HepG2 (cell line): ENCODE measurements around the gene PARP2. TPM values are rescaled to one million over a fixed set of nuclear protein-coding genes. Genes with fewer than 3 reads are reported as not detected.

ENCODE experiments used
- EZH2 ChIP-seq: conservative IDR thresholded peaks from 2 replicates; pipeline ENCODE4 v1.6.1; 2012; ENCODE audit warnings: mild to moderate bottlenecking, low read depth, low read length, moderate library complexity
- HOXA3 ChIP-seq: sonication (generic); formaldehyde crosslinking; IDR thresholded peaks from 2 replicates; pipeline ENCODE4 v1.5.0; 2020; ENCODE audit warnings: missing genetic modification reagents
- MLLT10 ChIP-seq: sonication (generic); formaldehyde crosslinking; IDR thresholded peaks from 2 replicates; pipeline ENCODE4 v1.4.0; 2020; ENCODE audit warnings: missing genetic modification reagents
- NAIF1 ChIP-seq: sonication (generic); formaldehyde crosslinking; IDR thresholded peaks from 2 replicates; pipeline ENCODE4 v1.5.0; 2020; ENCODE audit warnings: mild to moderate bottlenecking, missing genetic modification reagents, borderline replicate concordance
- PREB ChIP-seq: sonication (generic); formaldehyde crosslinking; IDR thresholded peaks from 2 replicates; pipeline ENCODE4 v1.4.0; 2020; ENCODE audit warnings: missing genetic modification reagents
- ZBTB26 ChIP-seq: IDR thresholded peaks from 2 replicates; pipeline ENCODE4 v1.6.1; 2016; ENCODE audit warnings: missing compliant biosample characterization, missing genetic modification reagents, borderline replicate concordance
- ZNF501 ChIP-seq: sonication (generic); formaldehyde crosslinking; IDR thresholded peaks from 2 replicates; pipeline ENCODE4 v1.5.1; 2020; ENCODE audit warnings: mild to moderate bottlenecking, moderate library complexity, missing genetic modification reagents
- ZNF616 ChIP-seq: sonication (generic); formaldehyde crosslinking; IDR thresholded peaks from 2 replicates; pipeline ENCODE4 v1.5.0; 2020; ENCODE audit warnings: low read depth, mild to moderate bottlenecking, missing genetic modification reagents
- ZNF678 ChIP-seq: sonication (generic); formaldehyde crosslinking; IDR thresholded peaks from 2 replicates; pipeline ENCODE4 v1.4.0; 2020; ENCODE audit warnings: mild to moderate bottlenecking, missing genetic modification reagents
- ZNF747 ChIP-seq: sonication (generic); formaldehyde crosslinking; IDR thresholded peaks from 2 replicates; pipeline ENCODE4 v1.8.1; 2023; ENCODE audit warnings: missing genetic modification reagents, mild to moderate bottlenecking, borderline replicate concordance
- polyA plus RNA-seq, 8 experiments: library from polyadenylated mRNA; depleted of rRNA in 3 of 8; stranded (reverse) in 7 of 8; unstranded in 1 of 8; fragments of >200 nt; fragmentation: Illumina TruSeq in 4 of 8; extraction: Trizol in 4 of 8; gene quantifications; 2 replicates each; pipeline versions ENCODE4 v1.2.1 to v1.2.3, GENCODE V29; 2011 to 2016; ENCODE audit warnings: low read depth in 4 of 8, missing spikeins in 1 of 8, mixed read lengths in 1 of 8; ENCODE audit not compliant: insufficient read depth in 1 of 8
- total RNA-seq, 5 experiments: library from RNA; depleted of rRNA; stranded (reverse); fragments of >200 nt; fragmentation: Illumina TruSeq; extraction: Trizol; gene quantifications; 2 replicates each; pipeline ENCODE4 v1.2.3, GENCODE V29; 2016; ENCODE audit warnings: low read depth in 1 of 5
- TF ChIP-seq, protein P1 (sequence below): IDR thresholded peaks from 2 replicates; pipeline ENCODE4 v1.6.1; 2016; ENCODE audit warnings: mild to moderate bottlenecking, missing biosample characterization, missing genetic modification reagents
- TF ChIP-seq, protein P2 (sequence below): sonication (generic); formaldehyde crosslinking; IDR thresholded peaks from 2 replicates; pipeline ENCODE4 v1.5.1; 2020; ENCODE audit warnings: mild to moderate bottlenecking, missing genetic modification reagents, moderate library complexity
- TF ChIP-seq, protein P3 (sequence below): sonication (generic); formaldehyde crosslinking; IDR thresholded peaks from 2 replicates; pipeline ENCODE4 v1.8.0; 2022; ENCODE audit warnings: missing genetic modification reagents, mild to moderate bottlenecking, borderline replicate concordance
- TF ChIP-seq, protein P4 (sequence below): sonication (generic); formaldehyde crosslinking; IDR thresholded peaks from 2 replicates; pipeline ENCODE4 v1.8.0; 2022; ENCODE audit warnings: low read depth, missing genetic modification reagents

The PARP2 gene
- total and polyA plus RNA-seq, 2 of the 13 experiments (the other 11 are each of a cell fraction or from before 2014, with no cell fraction given): 37.3 to 38.4 TPM

DNA sequence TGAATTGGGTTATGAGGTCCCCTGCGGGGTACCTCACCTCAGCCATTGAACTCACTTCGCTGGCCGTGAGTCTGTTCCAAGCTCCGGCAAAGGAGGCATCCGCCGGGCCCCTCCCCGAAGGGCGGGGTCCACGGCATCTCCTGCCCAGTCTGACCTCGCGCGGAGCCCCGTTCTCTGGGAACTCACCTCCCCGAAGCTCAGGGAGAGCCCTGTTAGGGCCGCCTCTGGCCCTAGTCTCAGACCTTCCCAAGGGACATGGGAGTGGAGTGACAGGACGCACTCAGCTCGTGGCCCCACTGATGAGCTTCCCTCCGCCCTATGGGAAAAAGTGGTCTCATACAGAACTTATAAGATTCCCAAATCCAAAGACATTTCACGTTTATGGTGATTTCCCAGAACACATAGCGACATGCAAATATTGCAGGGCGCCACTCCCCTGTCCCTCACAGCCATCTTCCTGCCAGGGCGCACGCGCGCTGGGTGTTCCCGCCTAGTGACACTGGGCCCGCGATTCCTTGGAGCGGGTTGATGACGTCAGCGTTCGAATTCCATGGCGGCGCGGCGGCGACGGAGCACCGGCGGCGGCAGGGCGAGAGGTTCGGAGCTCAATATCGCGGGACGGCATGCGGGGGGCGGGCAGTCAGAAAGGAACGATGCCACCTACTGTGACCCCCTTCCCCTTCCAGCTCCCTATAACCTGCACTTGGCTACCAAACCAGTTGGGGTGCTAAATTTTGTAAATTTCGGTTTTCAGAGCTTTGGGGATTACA, at the start of gene PARP2 (continued):
- TF ChIP-seq, protein P1, sequence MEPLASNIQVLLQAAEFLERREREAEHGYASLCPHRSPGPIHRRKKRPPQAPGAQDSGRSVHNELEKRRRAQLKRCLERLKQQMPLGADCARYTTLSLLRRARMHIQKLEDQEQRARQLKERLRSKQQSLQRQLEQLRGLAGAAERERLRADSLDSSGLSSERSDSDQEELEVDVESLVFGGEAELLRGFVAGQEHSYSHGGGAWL (CRISPR knock-in tag): peak; percentile 36
- TF ChIP-seq ZNF616 (no peak; the same call in 1 of the 2 replicates), MLLT10 (CRISPR knock-in tag) (no peak), ZBTB26 (CRISPR knock-in tag) (peak; percentile 49; the same call in 1 of the 2 replicates), EZH2 (no peak), ZNF501 (CRISPR knock-in tag) (peak; percentile 98), HOXA3 (CRISPR knock-in tag) (peak; percentile 99), ZNF678 (CRISPR knock-in tag) (0 out of 2 replicates have a peak, but pooled peaks have one; percentile 20), NAIF1 (CRISPR knock-in tag) (peak; percentile 73), PREB (CRISPR knock-in tag) (no peak), ZNF747 (CRISPR knock-in tag) (peak; percentile 85; the same call in 1 of the 2 replicates)
- TF ChIP-seq, protein P2, sequence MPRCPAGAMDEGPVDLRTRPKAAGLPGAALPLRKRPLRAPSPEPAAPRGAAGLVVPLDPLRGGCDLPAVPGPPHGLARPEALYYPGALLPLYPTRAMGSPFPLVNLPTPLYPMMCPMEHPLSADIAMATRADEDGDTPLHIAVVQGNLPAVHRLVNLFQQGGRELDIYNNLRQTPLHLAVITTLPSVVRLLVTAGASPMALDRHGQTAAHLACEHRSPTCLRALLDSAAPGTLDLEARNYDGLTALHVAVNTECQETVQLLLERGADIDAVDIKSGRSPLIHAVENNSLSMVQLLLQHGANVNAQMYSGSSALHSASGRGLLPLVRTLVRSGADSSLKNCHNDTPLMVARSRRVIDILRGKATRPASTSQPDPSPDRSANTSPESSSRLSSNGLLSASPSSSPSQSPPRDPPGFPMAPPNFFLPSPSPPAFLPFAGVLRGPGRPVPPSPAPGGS (CRISPR knock-in tag): peak; percentile 92
- TF ChIP-seq, protein P3, sequence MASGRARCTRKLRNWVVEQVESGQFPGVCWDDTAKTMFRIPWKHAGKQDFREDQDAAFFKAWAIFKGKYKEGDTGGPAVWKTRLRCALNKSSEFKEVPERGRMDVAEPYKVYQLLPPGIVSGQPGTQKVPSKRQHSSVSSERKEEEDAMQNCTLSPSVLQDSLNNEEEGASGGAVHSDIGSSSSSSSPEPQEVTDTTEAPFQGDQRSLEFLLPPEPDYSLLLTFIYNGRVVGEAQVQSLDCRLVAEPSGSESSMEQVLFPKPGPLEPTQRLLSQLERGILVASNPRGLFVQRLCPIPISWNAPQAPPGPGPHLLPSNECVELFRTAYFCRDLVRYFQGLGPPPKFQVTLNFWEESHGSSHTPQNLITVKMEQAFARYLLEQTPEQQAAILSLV (CRISPR knock-in tag): peak; percentile 66; the same call in 1 of the 2 replicates
- TF ChIP-seq, protein P4, sequence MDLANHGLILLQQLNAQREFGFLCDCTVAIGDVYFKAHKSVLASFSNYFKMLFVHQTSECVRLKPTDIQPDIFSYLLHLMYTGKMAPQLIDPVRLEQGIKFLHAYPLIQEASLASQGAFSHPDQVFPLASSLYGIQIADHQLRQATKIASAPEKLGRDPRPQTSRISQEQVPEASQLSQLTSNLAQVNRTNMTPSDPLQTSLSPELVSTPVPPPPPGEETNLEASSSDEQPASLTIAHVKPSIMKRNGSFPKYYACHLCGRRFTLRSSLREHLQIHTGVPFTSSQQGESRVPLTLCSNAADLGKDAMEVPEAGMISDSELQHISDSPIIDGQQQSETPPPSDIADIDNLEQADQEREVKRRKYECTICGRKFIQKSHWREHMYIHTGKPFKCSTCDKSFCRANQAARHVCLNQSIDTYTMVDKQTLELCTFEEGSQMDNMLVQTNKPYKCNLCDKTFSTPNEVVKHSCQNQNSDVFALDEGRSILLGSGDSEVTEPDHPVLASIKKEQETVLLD (CRISPR knock-in tag): peak; percentile 90
